HG03060 (cell line): ENCODE measurements around the gene GADD45A.

Source experiments
- ATAC-seq: cut with Tn5 transposase; IDR thresholded peaks from one replicate; pipeline ENCODE4 v1.9.1; 2021; ENCODE audit warnings: low read depth, moderate number of reproducible peaks; ENCODE audit not compliant: unreplicated experiment

The GADD45A gene

GRCh38 chr1:67666636-67667035 lies 18.4 kb upstream of the GADD45A start:
- no peak for ATAC-seq

GRCh38 chr1:67668660-67669059 lies 16.3 kb upstream of the GADD45A start:
- no peak for ATAC-seq

- ATAC-seq: no peak
These were observed 12.7 kb upstream of the GADD45A start for GRCh38 chr1:67672260-67672803.

GRCh38 chr1:67673468-67674201 lies 11.4 kb upstream of the GADD45A start:
- ATAC-seq: no peak

- no peak for ATAC-seq
These were observed 10.6 kb upstream of the GADD45A start for GRCh38 chr1:67674260-67675011.

- no peak for ATAC-seq
These were observed 9.2 kb upstream of the GADD45A start for GRCh38 chr1:67675800-67676199.

- ATAC-seq: no peak
These were observed 8.7 kb upstream of the GADD45A start for GRCh38 chr1:67676287-67676686.

GRCh38 chr1:67676946-67677345 lies 8.1 kb upstream of the GADD45A start:
- ATAC-seq: no peak

- ATAC-seq: no peak
These were observed 7.6 kb upstream of the GADD45A start for GRCh38 chr1:67677408-67677807.

- ATAC-seq: no peak
These were observed 7.1 kb upstream of the GADD45A start for GRCh38 chr1:67677930-67678329.

- ATAC-seq: no peak
These were observed 5.3 kb upstream of the GADD45A start for GRCh38 chr1:67679691-67680090.

- no peak for ATAC-seq
These were observed 4.5 kb upstream of the GADD45A start for GRCh38 chr1:67680486-67680885.

- ATAC-seq: no peak
These were observed 2.3 kb upstream of the GADD45A start for GRCh38 chr1:67682659-67683197.

- no peak for ATAC-seq
These were observed 1.7 kb upstream of the GADD45A start for GRCh38 chr1:67683316-67683715.

GRCh38 chr1:67683766-67684525 lies 1.1 kb upstream of the GADD45A start:
- no peak for ATAC-seq

- no peak for ATAC-seq
These were observed 405 bp upstream of the GADD45A start for GRCh38 chr1:67684526-67685066.

GRCh38 chr1:67685558-67686266 lies 711 bp downstream of the GADD45A start:
- no peak for ATAC-seq

GRCh38 chr1:67686267-67687197 lies 1.5 kb downstream of the GADD45A start:
- peak; percentile 21 for ATAC-seq

GRCh38 chr1:67687198-67687545 lies 2.2 kb downstream of the GADD45A start:
- no peak for ATAC-seq
